Stimulated activated CD4-positive, alpha-beta T cell treated with anti-CD3 and anti-CD28 coated beads, Interleukin-12 subunit alpha, Interleukin-12 subunit beta, amount 100 ng/mL, for 24 hours (primary cell): Measurements from ENCODE around the gene SLC22A3.

ENCODE experiments used
- DNase-seq, 2 experiments: peaks; one replicate each; pipeline ENCODE4 v3.0.0-alpha.2; 2020; ENCODE audit warnings: low read depth in 2 of 2

Gene SLC22A3

DNA sequence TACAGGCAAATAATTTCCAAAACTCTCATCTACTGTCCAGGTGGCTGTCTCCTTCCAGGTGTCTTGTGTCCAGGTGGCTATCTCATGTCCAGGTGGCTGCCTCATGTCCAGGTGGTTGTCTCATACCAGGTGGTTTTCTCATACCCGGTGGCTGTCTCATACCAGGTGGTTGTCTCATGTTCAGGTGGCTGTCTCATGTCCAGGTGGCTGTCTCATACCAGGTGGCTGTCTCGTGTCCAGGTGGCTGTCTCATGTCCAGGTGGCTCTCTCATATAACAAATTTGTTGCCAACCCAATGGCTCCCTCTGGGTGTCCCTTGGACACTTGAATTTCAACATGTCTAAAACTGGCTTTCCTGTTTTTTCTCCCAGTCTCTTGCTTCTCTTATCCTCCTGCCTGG lies 14.3 kb upstream of the SLC22A3 start:
- DNase-seq: no peak

GRCh38 chr6:160336200-160336599 lies 12.0 kb upstream of the SLC22A3 start:
- no peak for DNase-seq

DNA sequence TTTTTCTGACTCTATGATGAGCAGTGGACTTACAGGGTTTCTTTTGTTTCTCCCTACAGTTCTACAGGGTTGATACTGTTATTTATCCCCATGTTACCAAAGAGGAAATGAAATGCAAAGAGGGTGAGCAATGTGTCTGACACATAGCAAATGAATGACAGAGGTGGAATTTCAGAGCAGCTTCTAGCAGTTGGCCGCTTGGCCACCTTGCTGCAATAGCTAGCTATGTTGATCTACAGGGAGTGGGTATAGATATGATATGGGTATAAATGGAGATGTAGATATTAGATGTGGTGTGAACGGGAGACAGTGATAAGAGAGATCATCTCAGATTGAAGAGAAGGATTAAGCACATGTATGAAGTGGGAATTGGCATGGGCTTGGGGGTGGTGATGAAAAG lies 10.9 kb upstream of the SLC22A3 start:
- DNase-seq: no peak

DNA sequence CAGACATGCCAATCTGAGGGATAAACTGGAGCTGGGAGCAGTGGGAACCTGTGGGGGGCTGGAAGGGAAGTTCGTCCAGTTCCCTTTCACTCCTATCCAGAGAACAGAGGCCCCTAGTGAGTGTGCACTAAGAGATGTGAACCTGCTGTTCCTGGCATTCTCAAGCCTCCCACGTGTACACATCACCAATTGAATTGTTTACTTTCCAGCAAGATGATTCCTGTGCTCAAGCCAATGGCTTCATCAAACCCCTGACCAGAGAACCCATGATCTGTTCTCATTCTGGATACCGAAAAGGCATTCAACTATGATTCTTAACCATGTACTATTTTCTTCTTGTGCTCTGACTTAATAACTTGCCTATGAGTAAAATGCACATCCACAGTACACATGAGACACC lies 10.2 kb upstream of the SLC22A3 start:
- DNase-seq: no peak

GRCh38 chr6:160343144-160343543 lies 5.0 kb upstream of the SLC22A3 start:
- DNase-seq: no peak

GRCh38 chr6:160344271-160344670 lies 3.9 kb upstream of the SLC22A3 start:
- DNase-seq: no peak

DNA sequence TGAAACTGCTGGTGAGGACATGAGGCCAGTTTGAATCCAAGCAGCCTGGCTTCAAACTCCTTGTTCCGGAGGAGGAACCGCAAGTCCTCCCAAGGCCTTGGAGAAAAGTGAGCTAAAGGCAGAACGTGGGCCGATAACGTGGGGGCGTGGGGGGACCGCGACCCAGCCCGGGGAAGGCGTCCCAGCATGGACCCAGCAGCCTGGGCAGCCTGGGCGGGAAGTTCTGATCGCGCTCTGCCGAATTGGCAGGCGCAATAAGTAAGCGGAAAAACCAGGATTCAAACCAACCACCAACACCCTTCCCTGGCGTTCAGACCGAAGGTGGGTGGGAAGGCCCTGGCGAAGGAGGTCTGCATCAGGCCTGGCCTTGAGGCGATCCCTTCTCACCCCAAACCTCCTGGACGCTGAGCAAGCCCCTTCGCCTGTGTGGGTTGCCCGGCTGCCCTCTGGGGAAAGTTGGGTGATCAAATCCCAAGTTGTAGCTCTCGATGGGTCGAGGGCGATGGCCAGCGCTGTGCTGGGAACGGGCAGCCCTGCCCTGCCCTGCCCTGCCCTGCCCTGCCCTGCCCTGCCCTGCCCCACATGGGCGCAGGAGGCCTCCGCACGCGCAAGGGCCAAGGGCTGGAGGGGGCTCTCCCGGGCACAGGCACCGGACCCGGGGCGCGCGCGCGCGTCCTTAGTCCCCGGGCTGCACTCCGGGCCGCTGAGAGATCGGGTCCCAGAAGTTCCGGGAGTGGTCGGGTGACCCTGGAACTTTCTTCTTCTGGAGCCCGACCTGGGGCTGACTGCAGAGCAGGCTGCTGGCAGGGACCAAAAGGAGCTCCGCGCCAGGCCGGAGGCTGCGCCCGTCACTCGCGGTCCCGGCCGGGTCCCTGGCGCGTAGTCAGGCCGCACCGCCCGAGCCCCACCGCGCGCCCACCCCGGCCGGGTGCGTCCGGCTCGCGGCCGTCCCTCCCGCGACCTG lies 637 bp upstream of the SLC22A3 start:
- DNase-seq: no peak

DNA sequence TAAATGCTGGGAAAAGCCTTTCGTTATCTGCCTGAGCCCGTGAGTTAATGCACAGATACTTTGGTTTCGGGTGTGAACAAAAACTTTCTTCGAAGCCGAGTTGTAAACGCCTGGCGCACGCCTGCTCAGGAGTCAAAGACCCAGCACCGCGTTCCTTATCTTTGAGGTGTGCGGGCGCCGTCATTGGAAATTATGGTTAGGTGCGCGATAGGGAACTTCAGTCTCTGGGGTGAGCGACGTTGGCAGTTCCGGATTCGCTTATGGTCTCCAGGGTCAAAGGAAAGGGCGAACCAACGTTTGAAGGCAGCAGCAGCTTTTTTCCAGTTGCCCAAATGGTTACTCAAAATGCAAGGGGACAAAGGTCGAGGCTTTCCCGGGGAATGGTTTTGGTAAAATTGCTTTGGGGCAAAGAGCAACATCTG lies 853 bp downstream of the SLC22A3 start:
- peak in 1 of 2 experiments; percentile 24 for DNase-seq

DNA sequence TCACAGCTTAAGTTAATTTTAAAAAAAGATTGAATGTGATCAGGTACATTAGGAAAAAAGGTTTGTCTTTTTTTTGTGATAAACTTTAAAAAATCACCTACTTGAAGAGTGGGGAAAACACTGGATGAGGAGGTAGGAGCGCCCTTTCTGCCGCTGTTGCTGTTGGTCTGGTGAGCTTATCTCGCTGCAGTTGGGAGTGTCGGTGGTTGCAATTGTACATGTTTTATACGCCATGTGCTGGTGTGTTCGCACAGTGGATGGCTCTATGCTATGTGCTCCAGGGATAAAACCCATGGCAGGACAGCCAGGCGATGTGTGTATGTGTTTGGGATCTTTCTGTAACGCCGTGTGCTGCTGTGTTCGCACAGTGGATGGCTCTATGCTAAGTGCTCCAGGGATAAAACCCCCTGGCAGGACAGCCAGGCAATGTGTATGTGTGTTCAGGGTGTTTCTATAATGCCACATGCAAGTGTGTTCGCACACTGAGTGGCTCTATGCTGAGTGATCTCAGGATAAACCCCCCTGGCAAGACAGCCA lies 1.7 kb downstream of the SLC22A3 start:
- DNase-seq: no peak

GRCh38 chr6:160353950-160354496 lies 5.8 kb downstream of the SLC22A3 start:
- DNase-seq: no peak

DNA sequence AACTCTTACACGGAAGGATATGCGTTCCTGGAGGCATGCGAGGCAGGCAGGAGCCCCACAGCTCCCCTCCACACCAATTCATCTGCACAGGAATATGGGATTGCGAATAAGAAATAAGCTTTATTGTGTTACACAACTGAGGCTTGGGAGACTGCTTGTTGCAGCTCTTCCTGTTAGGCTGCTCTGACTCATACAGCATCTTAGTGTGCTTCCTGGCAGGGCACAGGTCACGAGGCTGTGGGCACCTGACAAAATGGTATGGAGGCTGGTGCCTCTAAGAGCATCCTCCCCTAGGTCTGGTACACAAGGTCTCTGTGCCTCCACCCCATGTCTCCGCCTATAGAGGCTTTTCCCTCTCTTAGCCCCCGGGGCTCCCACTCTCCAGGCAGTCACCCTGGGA lies 6.8 kb downstream of the SLC22A3 start:
- no peak for DNase-seq

DNA sequence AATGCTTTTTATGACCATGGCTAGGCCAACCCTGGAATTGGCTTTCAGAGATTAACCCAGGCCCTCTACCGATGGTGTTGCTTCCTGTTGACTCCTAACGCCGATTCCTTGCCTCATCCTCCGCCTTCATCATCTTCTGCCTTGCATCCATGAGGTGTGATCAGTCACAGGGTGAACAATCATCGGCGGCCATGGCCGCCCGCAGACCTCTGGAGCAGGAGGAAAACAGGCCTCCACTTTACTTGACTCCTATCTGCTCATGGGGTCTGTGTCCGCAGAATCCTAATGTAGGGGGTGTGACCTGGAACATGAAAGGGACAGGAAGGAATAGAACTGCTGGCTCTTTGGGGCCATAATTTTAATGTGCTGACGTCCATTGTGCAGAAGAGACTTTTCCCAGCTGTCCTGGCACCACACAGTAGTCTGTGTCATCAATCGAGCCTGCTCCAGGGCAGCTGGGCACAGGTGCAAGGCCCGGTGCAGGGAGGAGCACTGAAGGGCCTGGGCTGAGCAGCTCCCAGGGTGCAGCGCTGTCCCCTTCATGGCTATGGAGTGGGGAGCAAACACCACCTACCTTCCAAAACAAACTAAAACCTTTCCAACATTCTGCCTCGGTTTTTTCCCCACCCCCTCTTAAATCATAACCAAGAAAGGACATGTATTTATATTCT lies 8.0 kb downstream of the SLC22A3 start:
- DNase-seq: no peak

- DNase-seq: no peak
These were observed 8.9 kb downstream of the SLC22A3 start for GRCh38 chr6:160357088-160357487.

DNA sequence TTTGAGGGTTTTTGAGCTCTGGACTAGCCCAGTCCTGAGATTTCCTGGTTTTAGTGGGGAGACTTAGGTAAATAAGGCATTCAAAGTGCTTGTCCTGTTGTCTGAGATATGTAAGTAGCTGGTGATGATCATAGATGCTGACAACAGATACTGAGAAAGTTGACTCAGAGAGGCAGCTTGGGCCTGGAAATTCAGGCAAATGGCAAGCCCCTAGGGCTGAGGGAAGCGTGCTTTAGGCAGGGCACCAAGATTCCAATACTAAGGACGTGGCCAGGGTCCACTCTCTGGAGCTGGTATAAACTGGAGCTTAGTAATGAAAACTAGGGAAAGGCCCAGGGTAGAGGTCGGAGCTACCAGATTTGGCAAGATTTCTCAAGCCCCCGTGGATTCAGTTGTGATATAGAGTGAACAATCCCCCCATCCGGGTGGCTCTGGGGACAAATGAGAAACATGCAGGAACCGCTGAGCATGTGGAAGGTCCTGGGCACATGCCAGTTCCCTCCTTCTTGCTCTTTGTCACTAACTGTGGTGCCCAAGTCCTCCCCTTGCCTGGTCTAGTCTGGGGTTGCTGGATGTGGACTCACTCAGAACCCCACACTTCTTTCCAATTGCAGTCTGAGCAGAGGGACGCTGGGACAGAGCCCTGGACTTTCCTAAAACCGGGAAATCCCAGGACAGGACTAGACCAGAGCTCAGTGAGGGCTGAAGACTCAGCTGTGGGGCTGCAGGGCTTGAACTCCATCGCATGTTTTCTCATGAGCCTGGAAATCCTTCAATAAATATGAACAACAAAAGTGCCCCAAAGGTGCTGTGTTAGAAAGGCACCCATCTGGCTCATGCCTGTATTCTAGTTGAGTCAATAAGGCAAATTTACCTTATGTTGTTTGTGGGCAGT lies 10.3 kb downstream of the SLC22A3 start:
- no peak for DNase-seq

GRCh38 chr6:160360955-160361354 lies 12.8 kb downstream of the SLC22A3 start:
- no peak for DNase-seq

DNA sequence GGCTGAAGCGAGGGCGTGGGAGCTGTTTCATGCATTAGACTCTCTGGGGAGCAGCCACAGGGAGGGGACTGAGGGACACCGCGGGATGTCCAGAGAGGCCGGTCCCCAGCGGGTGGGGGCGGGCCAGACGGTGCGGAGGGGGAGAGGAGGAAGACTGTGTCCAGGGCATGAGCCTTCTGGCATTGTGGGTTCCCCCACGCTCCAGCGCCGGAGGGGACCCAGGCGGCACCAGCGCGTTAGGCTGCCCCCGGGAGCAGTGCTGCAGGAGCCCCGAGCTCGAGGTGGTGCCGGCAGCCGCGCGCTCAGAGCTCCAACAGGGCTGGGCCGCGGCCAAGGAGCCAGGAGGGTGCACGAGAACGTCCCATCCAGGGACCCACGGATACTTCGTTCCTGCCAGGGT lies 14.4 kb downstream of the SLC22A3 start:
- no peak for DNase-seq

DNA sequence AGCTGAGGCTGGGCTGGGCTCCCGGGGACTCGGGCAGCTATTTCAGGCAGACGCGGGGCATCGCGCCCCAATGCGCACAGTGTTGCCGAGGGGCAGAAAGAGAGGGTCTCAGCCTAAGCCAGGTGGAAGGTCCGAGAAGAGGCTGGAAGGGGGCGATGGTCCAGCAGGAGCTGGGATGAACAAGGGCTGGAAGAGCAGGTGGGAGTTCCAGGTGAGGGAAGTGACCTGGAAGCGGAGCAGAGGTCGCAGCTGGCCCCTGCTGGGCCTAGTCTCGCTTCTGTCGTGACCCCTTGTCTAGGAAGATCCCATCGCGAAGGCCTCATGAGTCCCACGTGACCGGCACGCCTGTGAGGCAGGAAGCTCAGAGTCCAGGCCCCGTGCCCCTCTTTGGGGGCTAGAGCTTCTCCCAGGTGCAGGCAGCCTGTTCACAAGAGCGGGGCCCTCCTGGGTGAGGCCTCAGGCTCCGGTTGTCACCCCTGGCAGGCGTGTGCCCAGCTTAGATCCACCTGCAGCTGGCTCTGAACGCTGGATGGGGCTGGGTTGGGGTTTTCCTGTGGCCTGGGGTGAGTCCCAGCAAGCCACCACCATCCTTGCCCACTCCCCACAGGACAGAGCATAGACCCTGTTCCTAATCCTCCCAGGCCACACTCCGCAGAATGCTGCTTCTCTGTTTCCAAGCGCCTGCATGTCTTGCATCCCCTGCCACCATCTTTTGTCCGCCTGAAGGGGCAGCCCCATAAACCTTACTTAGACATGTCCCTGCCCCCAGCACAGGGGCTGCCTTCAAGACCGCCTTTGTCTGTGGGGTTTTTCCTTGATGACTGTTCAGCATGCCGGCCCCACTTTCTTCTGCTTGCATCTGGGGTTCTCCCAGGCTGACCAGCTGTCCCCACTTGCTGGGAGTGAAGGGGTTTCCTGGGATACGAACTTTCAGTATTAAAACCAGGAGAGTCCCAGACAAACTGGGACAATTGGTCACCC lies 15.1 kb downstream of the SLC22A3 start:
- no peak for DNase-seq

- no peak for DNase-seq
These were observed 16.9 kb downstream of the SLC22A3 start for GRCh38 chr6:160365117-160365516.

- DNase-seq: no peak
These were observed 19.8 kb downstream of the SLC22A3 start for GRCh38 chr6:160367798-160368547.

DNA sequence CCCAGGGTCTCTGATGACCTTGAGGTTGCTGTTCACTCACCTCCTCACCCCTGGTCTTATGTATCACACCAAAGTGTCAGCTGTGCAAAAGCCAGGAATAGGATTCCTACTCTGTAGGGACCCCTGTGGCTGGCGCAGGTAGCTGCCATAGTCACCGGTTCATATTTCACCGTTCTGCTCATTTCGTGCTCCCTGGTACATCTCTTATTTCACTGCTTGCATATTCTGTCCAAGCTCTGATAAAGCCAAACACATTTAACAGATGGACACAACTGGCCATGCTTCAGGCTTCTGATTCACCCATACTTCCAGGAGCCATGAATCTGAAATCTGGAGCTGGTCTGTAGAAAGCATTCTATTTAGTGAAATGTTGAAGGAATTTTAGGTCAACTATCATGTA lies 20.5 kb downstream of the SLC22A3 start:
- DNase-seq: no peak
